ENCODE data around the gene ZBED6.

- TF ChIP-seq CTCF (IDR thresholded peaks at IDR 0.05) = no peak
- no peak for TF ChIP-seq ZFX (IDR thresholded peaks at IDR 0.05; ENCODE audit: borderline replicate concordance)
Observed at GRCh38 chr1:203796236-203796605, 798 bp downstream of the ZBED6 start.

Measured in 22Rv1 (cell line).